PC-9 (cell line): ENCODE measurements around the gene ALDH18A1. TPM values are rescaled to one million over a fixed set of nuclear protein-coding genes. Genes with fewer than 3 reads are reported as not detected.

ENCODE experiments used
- BruUV-seq: library from RNA; stranded (reverse); fragments of 400-500 nt; replicated peaks from 2 replicates; lab custom pipeline; 2021; lab: Mats Ljungman, UMichigan
- CTCF ChIA-PET: fragments of 300-600 bp; sonication (Branson Sonifier 250); formaldehyde crosslinking; loops from one replicate; lab custom pipeline; 2022; ENCODE audit warnings: antibody characterized with exemption; lab: Charles Lee
- POLR2A ChIA-PET: fragments of 300-600 bp; sonication (Branson Sonifier 250); formaldehyde crosslinking; loops from one replicate; lab custom pipeline; 2022; ENCODE audit warnings: antibody characterized with exemption; ENCODE audit not compliant: unreplicated experiment; lab: Charles Lee
- DNase-seq, 2 experiments: peaks; one replicate each; pipeline versions ENCODE4 v3.0.0 to v3.0.0-alpha.2; 2015 to 2022; ENCODE audit warnings: mixed read lengths in 1 of 2
- H2AFZ ChIP-seq: fragments of 200-600 bp; sonication (generic); 2 replicates; pipeline ENCODE4 v1.8.1; 2017; ENCODE audit warnings: antibody characterized with exemption
- H3F3A ChIP-seq: fragments of 200-600 bp; sonication (generic); 2 replicates; pipeline ENCODE4 v1.8.1; 2017; ENCODE audit warnings: antibody characterized with exemption, mild to moderate bottlenecking, low read depth; ENCODE audit not compliant: insufficient read depth
- H3K27ac ChIP-seq: fragments of 200-600 bp; sonication (generic); 2 replicates; pipeline ENCODE4 v1.6.1; 2016; ENCODE audit warnings: mixed run types
- H3K27me3 ChIP-seq: fragments of 200-600 bp; sonication (generic); 2 replicates; pipeline ENCODE4 v1.6.1; 2016; ENCODE audit warnings: low read depth, mixed run types; ENCODE audit not compliant: insufficient read depth
- H3K36me3 ChIP-seq: fragments of 200-600 bp; sonication (generic); 2 replicates; pipeline ENCODE4 v1.6.1; 2016; ENCODE audit warnings: low read depth, mixed run types
- H3K4me1 ChIP-seq: fragments of 200-600 bp; sonication (generic); replicated peaks from 2 replicates; pipeline ENCODE4 v1.6.1; 2016; ENCODE audit warnings: mixed run types; ENCODE audit not compliant: insufficient read depth
- H3K4me2 ChIP-seq: fragments of 200-600 bp; sonication (generic); 2 replicates; pipeline ENCODE4 v1.6.1; 2017; ENCODE audit warnings: mixed run types
- H3K4me3 ChIP-seq: fragments of 200-600 bp; sonication (generic); 2 replicates; pipeline ENCODE4 v1.6.1; 2016; ENCODE audit warnings: mixed run types
- H3K79me2 ChIP-seq: fragments of 200-600 bp; sonication (generic); 2 replicates; pipeline ENCODE4 v1.6.1; 2017; ENCODE audit warnings: low read depth, mixed run types
- H3K9me2 ChIP-seq: fragments of 200-600 bp; sonication (generic); 2 replicates; pipeline ENCODE4 v1.8.1; 2017; ENCODE audit warnings: mild to moderate bottlenecking; ENCODE audit not compliant: insufficient read depth
- H3K9me3 ChIP-seq: fragments of 200-600 bp; sonication (generic); 2 replicates; pipeline ENCODE4 v1.8.1; 2016; ENCODE audit warnings: low read depth; ENCODE audit not compliant: insufficient read depth
- H4K20me1 ChIP-seq: fragments of 200-600 bp; sonication (generic); 2 replicates; pipeline ENCODE4 v1.8.1; 2017; ENCODE audit not compliant: insufficient read depth
- CTCF ChIP-seq: fragments of 200-600 bp; sonication (generic); conservative IDR thresholded peaks from 2 replicates; pipeline ENCODE4 v1.6.1; 2017; ENCODE audit warnings: mixed run types, antibody characterized with exemption, mild to moderate bottlenecking, moderate library complexity
- EZH2 ChIP-seq: fragments of 200-600 bp; sonication (generic); IDR thresholded peaks from 2 replicates; pipeline ENCODE4 v1.8.0; 2017; ENCODE audit warnings: antibody characterized with exemption, low read depth
- intact Hi-C: fragments of 100-400 bp; cut with micrococcal nuclease; formaldehyde crosslinking; loops from one replicate; pipeline ENCODE4 v1.10.0; 2022; ENCODE audit not compliant: unreplicated experiment
- total RNA-seq: library from RNA; stranded (reverse); gene quantifications from 2 replicates; pipeline ENCODE4 v1.2.3, GENCODE V29; 2021

ALDH18A1 gene
- total RNA-seq, 1 experiment from 2014 or later, result 35.3 TPM

GRCh38 chr10:95597788-95598187 is 58.7 kb downstream of the ALDH18A1 start:
- no peak overlapping the region for H2AFZ ChIP-seq
- H3K79me2 ChIP-seq, result no peaks in the 10 kb centered on the region
- H3K4me1 ChIP-seq, result no peaks in the 10 kb centered on the region
- intact Hi-C loops, result no loop called here
- no peaks in the 10 kb centered on the region for H3K27me3 ChIP-seq
- no peak overlapping the region for H3K4me2 ChIP-seq
- no peak overlapping the region for H3K4me3 ChIP-seq
- POLR2A ChIA-PET, result no interaction called here
- H4K20me1 ChIP-seq, result no peaks in the 10 kb centered on the region
- BruUV-seq, result no TSS peak
- no peaks in the 10 kb centered on the region for H3K36me3 ChIP-seq
- no peaks in the 10 kb centered on the region for H3K9me3 ChIP-seq
- no peaks in the 10 kb centered on the region for H3K9me2 ChIP-seq
- no peak overlapping the region for H3K27ac ChIP-seq
- TF ChIP-seq EZH2 (no peak), CTCF (no peak)
- no peaks in the 10 kb centered on the region for H3F3A ChIP-seq
- DNase-seq, result no peak
- CTCF ChIA-PET, result no interaction called here

GRCh38 chr10:95588025-95588424 is 68.5 kb downstream of the ALDH18A1 start:
- TF ChIP-seq CTCF, result no peak
- no peak for TF ChIP-seq EZH2
- Histone ChIP-seq H3K9me3 (no peaks in the 10 kb centered on the region), H3K4me2 (no peak overlapping the region), H3K4me3 (no peak overlapping the region), H3K36me3 (no peaks in the 10 kb centered on the region), H3K4me1 (no peaks in the 10 kb centered on the region), H3K27me3 (no peaks in the 10 kb centered on the region), H3K9me2 (no peaks in the 10 kb centered on the region), H3K79me2 (no peaks in the 10 kb centered on the region), H2AFZ (no peak overlapping the region), H4K20me1 (no peaks in the 10 kb centered on the region), H3K27ac (no peak overlapping the region), H3F3A (no peaks in the 10 kb centered on the region)
- BruUV-seq, result no TSS peak
- intact Hi-C loops, result no loop called here
- DNase-seq, result no peak
- ChIA-PET POLR2A (no interaction called here), CTCF (no interaction called here)

- H3K79me2 ChIP-seq, result no peaks in the 10 kb centered on the region
- H3K4me2 ChIP-seq, result no peak overlapping the region
- no peak for TF ChIP-seq EZH2
- no peak for TF ChIP-seq CTCF
- H3K36me3 ChIP-seq, result no peaks in the 10 kb centered on the region
- ChIA-PET POLR2A (no interaction called here), CTCF (no interaction called here)
- no peaks in the 10 kb centered on the region for H3K9me3 ChIP-seq
- no peaks in the 10 kb centered on the region for H4K20me1 ChIP-seq
- H3K9me2 ChIP-seq, result no peaks in the 10 kb centered on the region
- no peaks in the 10 kb centered on the region for H3K4me1 ChIP-seq
- no peak for DNase-seq
- no peak overlapping the region for H3K27ac ChIP-seq
- intact Hi-C loops, result no loop called here
- no peak overlapping the region for H3K4me3 ChIP-seq
- no peak overlapping the region for H2AFZ ChIP-seq
- no TSS peak for BruUV-seq
- no peaks in the 10 kb centered on the region for H3F3A ChIP-seq
- no peaks in the 10 kb centered on the region for H3K27me3 ChIP-seq
Measured at GRCh38 chr10:95579835-95580535, 76.5 kb downstream of the ALDH18A1 start.
